ENCODE measurements around the gene FAF1. TPM values are rescaled to one million over a fixed set of nuclear protein-coding genes. Genes with fewer than 3 reads are reported as not detected.
A peak's percentile ranks its signal among the peaks of the same experiment; 100 is the strongest.
"Not testable (repeated sequence)": the region's sequence is repeated elsewhere in the genome, so short reads cannot be mapped to it uniquely, and the experiment has no call there.

FAF1 gene
- total RNA-seq, 4 donors from 2014 or later: 25.1 to 74.6 (median 37.2) TPM

DNA sequence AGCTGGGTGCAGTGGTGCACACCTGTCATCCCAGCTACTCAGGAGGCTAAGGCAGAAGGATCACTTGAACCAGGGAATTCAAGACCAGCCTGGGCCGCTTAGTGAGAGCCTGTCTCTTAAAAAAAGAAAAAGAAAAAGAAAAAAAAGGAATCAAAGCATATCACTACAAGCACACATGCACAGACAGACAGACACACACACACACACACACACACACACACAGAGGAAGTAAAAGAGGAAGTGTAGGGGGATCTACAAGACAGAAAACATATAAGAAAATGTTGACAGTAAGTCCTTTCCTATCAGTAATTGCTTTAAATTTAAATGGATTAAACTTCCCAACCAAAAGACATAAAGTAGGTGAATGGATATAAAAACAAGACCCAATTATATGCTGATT lies 180.3 kb downstream of the FAF1 start:
- H3K27me3 ChIP-seq: no peaks in the 10 kb centered on the region
- no peak for DNase-seq
- peaks cover 0 to 24% (median 0%) of the 10 kb centered on the region in 4 donors for H3K4me1 ChIP-seq
- no peaks in the 10 kb centered on the region for H3K9me3 ChIP-seq
- no peak overlapping the region for H3K27ac ChIP-seq
- in situ Hi-C loops (cut with MboI; ENCODE audit: low pct_ligation_motif_present in 1 of 4, low pct_unique_long_range_greater_than_20kb in 1 of 4, low sequenced_read_pairs in 3 of 4) (loop anchor here (5.0 to 10.0 kb wide), 4 partner anchors 255 to 415 kb away; no protein-coding TSS in a partner anchor), intact Hi-C loops (cut with DNase I; ENCODE audit: low total_unique reads) (no loop called here)
- H3K4me3 ChIP-seq: no peak overlapping the region
- TF ChIP-seq POLR2A (IDR thresholded peaks at IDR 0.05): no peak
- no peak for TF ChIP-seq EP300 (IDR thresholded peaks at IDR 0.05; ENCODE audit: low read depth)
- TF ChIP-seq POLR2AphosphoS5 (IDR thresholded peaks at IDR 0.05): no peak
- TF ChIP-seq, protein P1, sequence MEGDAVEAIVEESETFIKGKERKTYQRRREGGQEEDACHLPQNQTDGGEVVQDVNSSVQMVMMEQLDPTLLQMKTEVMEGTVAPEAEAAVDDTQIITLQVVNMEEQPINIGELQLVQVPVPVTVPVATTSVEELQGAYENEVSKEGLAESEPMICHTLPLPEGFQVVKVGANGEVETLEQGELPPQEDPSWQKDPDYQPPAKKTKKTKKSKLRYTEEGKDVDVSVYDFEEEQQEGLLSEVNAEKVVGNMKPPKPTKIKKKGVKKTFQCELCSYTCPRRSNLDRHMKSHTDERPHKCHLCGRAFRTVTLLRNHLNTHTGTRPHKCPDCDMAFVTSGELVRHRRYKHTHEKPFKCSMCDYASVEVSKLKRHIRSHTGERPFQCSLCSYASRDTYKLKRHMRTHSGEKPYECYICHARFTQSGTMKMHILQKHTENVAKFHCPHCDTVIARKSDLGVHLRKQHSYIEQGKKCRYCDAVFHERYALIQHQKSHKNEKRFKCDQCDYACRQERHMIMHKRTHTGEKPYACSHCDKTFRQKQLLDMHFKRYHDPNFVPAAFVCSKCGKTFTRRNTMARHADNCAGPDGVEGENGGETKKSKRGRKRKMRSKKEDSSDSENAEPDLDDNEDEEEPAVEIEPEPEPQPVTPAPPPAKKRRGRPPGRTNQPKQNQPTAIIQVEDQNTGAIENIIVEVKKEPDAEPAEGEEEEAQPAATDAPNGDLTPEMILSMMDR (IDR thresholded peaks at IDR 0.05): no peak
- no peaks in the 10 kb centered on the region for H3K36me3 ChIP-seq
- WGBS, 2 donors (ENCODE audit: low coverage in 1 of 2): 100% methylated on average over 1 of the region's 1 CpG; no CpG with 5 or more reads in 1 of the 2 donors

DNA sequence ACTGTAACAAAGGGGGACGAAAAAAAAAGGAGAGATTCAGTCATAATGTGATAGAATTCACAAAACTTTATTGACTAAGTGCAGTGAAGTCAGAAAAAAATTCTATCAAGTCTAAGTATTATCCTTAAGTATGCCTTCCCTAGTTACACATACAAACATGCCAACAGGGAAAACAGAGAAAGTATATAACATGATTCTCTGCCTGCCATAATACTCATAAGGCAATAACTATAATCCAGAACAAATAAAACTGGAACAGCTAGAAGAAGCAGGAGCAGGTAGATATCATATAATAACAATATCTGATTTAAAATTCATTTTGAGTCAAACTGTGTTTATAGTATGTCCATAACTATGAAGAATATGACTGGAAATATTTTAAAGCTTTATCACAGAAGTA lies 184.3 kb downstream of the FAF1 start:
- in situ Hi-C loops (cut with MboI; ENCODE audit: low pct_ligation_motif_present in 1 of 4, low pct_unique_long_range_greater_than_20kb in 1 of 4, low sequenced_read_pairs in 3 of 4) (loop anchor here in 3 of 4 donors (5.0 to 10.0 kb wide), 3 partner anchors 259 to 417 kb away; no protein-coding TSS in a partner anchor), intact Hi-C loops (cut with DNase I; ENCODE audit: low total_unique reads) (no loop called here)
- Histone ChIP-seq H3K36me3 (no peaks in the 10 kb centered on the region), H3K9me3 (no peaks in the 10 kb centered on the region), H3K27ac (peak overlapping the region in 2 of 4 donors; percentile 6 to 14), H3K4me1 (peaks cover 0 to 21% (median 0%) of the 10 kb centered on the region in 4 donors), H3K27me3 (no peaks in the 10 kb centered on the region), H3K4me3 (no peak overlapping the region)
- no peak for DNase-seq
- TF ChIP-seq, protein P1 (IDR thresholded peaks at IDR 0.05): no peak
- TF ChIP-seq EP300 (IDR thresholded peaks at IDR 0.05; ENCODE audit: low read depth): no peak
- TF ChIP-seq POLR2AphosphoS5 (IDR thresholded peaks at IDR 0.05): no peak
- TF ChIP-seq POLR2A (IDR thresholded peaks at IDR 0.05): no peak
- 55 to 56% methylated on average over 1 of the region's 1 CpG for WGBS, 2 donors (ENCODE audit: low coverage in 1 of 2)

DNA sequence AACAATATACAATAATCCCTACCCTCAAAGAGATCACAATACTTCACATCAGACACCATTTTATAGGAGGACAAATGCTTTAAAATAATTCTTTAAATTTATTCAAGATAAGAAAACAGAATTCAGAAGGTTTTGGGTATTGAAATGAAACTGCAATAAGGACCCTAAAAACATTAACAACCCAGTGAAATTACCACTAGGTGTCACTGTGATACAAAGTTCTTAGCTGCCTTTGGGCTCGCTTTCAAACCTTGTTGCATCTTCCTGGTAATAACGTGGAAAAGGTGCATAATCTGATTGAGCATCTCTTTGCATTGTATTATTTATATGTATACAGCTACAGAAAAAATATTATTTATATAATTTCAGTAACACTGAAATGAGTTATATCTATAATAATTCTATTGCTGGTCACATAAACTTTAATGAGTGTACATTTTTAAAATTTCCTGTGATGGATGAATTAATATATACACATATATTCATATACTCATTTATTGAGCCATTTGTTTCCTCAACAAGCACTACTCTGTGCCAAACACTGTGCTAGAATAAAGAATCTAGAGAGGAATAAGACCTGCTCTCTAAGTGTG lies 185.2 kb downstream of the FAF1 start:
- Histone ChIP-seq H3K36me3 (no peaks in the 10 kb centered on the region), H3K4me3 (no peak overlapping the region), H3K9me3 (no peaks in the 10 kb centered on the region), H3K27me3 (no peaks in the 10 kb centered on the region), H3K4me1 (peaks cover 0 to 21% (median 0%) of the 10 kb centered on the region in 4 donors), H3K27ac (peak overlapping the region in 1 of 4 donors; percentile 6)
- intact Hi-C loops (cut with DNase I; ENCODE audit: low total_unique reads) (loop anchor here (5.0 kb wide), 1 partner anchor 412 kb away; no protein-coding TSS in a partner anchor), in situ Hi-C loops (cut with MboI; ENCODE audit: low pct_ligation_motif_present in 1 of 4, low pct_unique_long_range_greater_than_20kb in 1 of 4, low sequenced_read_pairs in 3 of 4) (loop anchor here in 3 of 4 donors (5.0 to 25.0 kb wide), 4 partner anchors 260 to 417 kb away; no protein-coding TSS in a partner anchor)
- TF ChIP-seq POLR2A (IDR thresholded peaks at IDR 0.05) (no peak), EP300 (IDR thresholded peaks at IDR 0.05; ENCODE audit: low read depth) (no peak), POLR2AphosphoS5 (IDR thresholded peaks at IDR 0.05) (no peak)
- TF ChIP-seq, protein P1 (IDR thresholded peaks at IDR 0.05): peak; percentile 56 to 73 (median 69)
- DNase-seq: no peak
- WGBS, 2 donors (ENCODE audit: low coverage in 1 of 2): 3 to 5% methylated on average over 2 of the region's 2 CpGs

DNA sequence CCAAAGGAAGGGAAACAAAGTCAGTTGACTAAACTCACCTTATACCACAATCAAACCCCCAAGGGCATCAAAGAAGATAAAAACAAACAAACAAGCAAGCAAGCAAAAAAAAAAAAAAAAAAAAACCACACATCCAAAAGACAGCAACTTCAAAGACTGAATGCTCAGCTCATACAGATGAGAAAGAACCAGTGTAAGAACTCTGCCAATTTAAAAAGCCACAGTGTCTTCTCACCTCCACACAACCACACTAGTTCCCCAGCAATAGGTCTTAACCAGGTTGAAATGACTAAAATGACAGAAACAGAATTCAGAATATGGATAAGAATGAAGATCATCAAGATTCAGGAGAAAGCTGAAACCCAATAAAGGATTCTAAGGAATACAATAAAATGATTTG lies 193.4 kb downstream of the FAF1 start:
- intact Hi-C loops (cut with DNase I; ENCODE audit: low total_unique reads): no loop called here
- in situ Hi-C loops (cut with MboI; ENCODE audit: low pct_ligation_motif_present in 1 of 4, low pct_unique_long_range_greater_than_20kb in 1 of 4, low sequenced_read_pairs in 3 of 4): loop anchor here in 1 of 4 donors (25.0 kb wide), 1 partner anchor 271 kb away; no protein-coding TSS in a partner anchor

DNA sequence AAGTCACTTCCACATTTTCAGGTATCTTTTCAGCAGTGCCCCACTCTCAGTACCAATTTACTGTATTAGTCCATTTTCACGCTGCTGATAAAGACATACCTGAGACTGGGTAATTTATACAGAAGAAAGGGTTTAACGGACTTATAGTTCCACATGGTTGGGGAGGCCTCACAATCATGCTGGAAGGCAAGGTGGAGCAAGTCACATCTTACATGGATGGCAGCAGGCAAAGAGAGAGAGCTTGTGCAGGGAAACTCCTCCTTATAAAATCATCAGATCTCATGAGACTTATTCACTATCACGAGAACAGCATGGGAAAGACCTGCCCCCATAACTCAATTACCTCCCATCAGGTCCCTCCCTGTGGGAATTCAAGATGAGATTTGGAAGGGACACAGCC lies 203.5 kb downstream of the FAF1 start:
- H3K36me3 ChIP-seq; H3K4me3 ChIP-seq; H3K4me1 ChIP-seq; DNase-seq; H3K9me3 ChIP-seq; intact Hi-C loops (cut with DNase I; ENCODE audit: low total_unique reads); H3K27ac ChIP-seq; H3K27me3 ChIP-seq: not testable (repeated sequence)
- in situ Hi-C loops (cut with MboI; ENCODE audit: low pct_ligation_motif_present in 1 of 4, low pct_unique_long_range_greater_than_20kb in 1 of 4, low sequenced_read_pairs in 3 of 4): loop anchor here in 1 of 4 donors (25.0 kb wide), 1 partner anchor 281 kb away; no protein-coding TSS in a partner anchor
- 97 to 100% methylated on average over 2 to 3 of the region's 3 CpGs for WGBS, 2 donors (ENCODE audit: low coverage in 1 of 2)

More for the DNA sequence above, 193.4 kb downstream of the FAF1 start:
- H3K27me3 ChIP-seq: no peaks in the 10 kb centered on the region
- H3K4me3 ChIP-seq: no peak overlapping the region
- TF ChIP-seq EP300 (IDR thresholded peaks at IDR 0.05; ENCODE audit: low read depth): no peak
- TF ChIP-seq POLR2A (IDR thresholded peaks at IDR 0.05): no peak
- TF ChIP-seq, protein P1 (IDR thresholded peaks at IDR 0.05): no peak
- no peak overlapping the region for H3K27ac ChIP-seq
- no peak for DNase-seq
- no peaks in the 10 kb centered on the region for H3K36me3 ChIP-seq
- no peaks in the 10 kb centered on the region for H3K9me3 ChIP-seq
- no peaks in the 10 kb centered on the region for H3K4me1 ChIP-seq

DNA sequence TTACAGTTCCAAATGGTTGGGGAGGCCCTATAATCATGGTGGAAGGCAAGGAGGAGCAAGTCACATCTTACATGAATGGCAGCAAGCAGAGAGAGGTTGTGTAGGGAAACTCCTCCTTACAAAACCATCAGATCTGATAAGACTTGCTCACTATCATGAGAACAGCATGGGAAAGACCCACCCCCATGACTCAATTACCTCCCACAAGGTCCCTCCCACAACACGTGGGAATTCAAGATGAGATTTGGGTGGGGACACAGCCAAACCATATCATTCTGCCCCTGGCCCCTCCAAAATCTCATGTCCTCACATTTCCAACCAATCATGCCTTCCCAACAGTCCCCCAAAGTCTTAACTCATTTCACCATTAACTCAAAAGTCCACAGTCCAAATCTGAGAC lies 205.3 kb downstream of the FAF1 start:
- H3K4me3 ChIP-seq; DNase-seq; intact Hi-C loops (cut with DNase I; ENCODE audit: low total_unique reads); H3K4me1 ChIP-seq; H3K36me3 ChIP-seq; H3K9me3 ChIP-seq; H3K27me3 ChIP-seq; H3K27ac ChIP-seq: not testable (repeated sequence)
- in situ Hi-C loops (cut with MboI; ENCODE audit: low pct_ligation_motif_present in 1 of 4, low pct_unique_long_range_greater_than_20kb in 1 of 4, low sequenced_read_pairs in 3 of 4): loop anchor here in 1 of 4 donors (25.0 kb wide), 1 partner anchor 283 kb away; no protein-coding TSS in a partner anchor
- 94% methylated on average over 1 of the region's 1 CpG; no CpG with 5 or more reads in 1 of the 2 donors for WGBS, 2 donors (ENCODE audit: low coverage in 1 of 2)

Measured in transverse colon (tissue), 4 donors.